OCI-LY1 (cell line): ENCODE data around the gene MRPL14.

ENCODE experiments used
- H2AFZ ChIP-seq: fragments of 200-600 bp; sonication (generic), shearing (Covaris generic); 2 replicates; pipeline ENCODE4 v1.6.0; 2014; ENCODE audit warnings: antibody characterized with exemption, mild to moderate bottlenecking, low read length
- H3F3A ChIP-seq: fragments of 200-600 bp; sonication (generic), shearing (Covaris generic); 2 replicates; pipeline ENCODE4 v1.6.0; 2014; ENCODE audit warnings: mild to moderate bottlenecking, antibody characterized with exemption, low read length, moderate library complexity; ENCODE audit not compliant: insufficient read depth
- H3K27ac ChIP-seq: fragments of 200-600 bp; sonication (generic); 2 replicates; pipeline ENCODE4 v1.5.1; 2014; ENCODE audit warnings: low read length, mixed run types, mild to moderate bottlenecking, low read depth; ENCODE audit not compliant: poor library complexity, severe bottlenecking
- H3K27me3 ChIP-seq: fragments of 200-600 bp; sonication (generic); 2 replicates; pipeline ENCODE4 v1.6.0; 2014; ENCODE audit warnings: antibody characterized with exemption, mild to moderate bottlenecking, low read length, moderate library complexity; ENCODE audit not compliant: insufficient read depth
- H3K36me3 ChIP-seq: fragments of 200-600 bp; sonication (generic); 2 replicates; pipeline ENCODE4 v1.6.1; 2014; ENCODE audit warnings: mild to moderate bottlenecking, antibody characterized with exemption, low read length, moderate library complexity, mixed read lengths; ENCODE audit not compliant: insufficient read depth
- H3K4me1 ChIP-seq: fragments of 200-600 bp; sonication (generic); 2 replicates; pipeline ENCODE4 v1.5.1; 2014; ENCODE audit warnings: mild to moderate bottlenecking, low read length, moderate library complexity; ENCODE audit not compliant: insufficient read depth, severe bottlenecking
- H3K4me2 ChIP-seq: fragments of 200-600 bp; sonication (generic), shearing (Covaris generic); 2 replicates; pipeline ENCODE4 v1.6.1; 2014; ENCODE audit warnings: low read length
- H3K4me3 ChIP-seq: fragments of 200-600 bp; sonication (generic); 2 replicates; pipeline ENCODE4 v1.5.1; 2014; ENCODE audit warnings: low read length, low read depth, mild to moderate bottlenecking, mixed read lengths; ENCODE audit not compliant: poor library complexity, severe bottlenecking
- H3K79me2 ChIP-seq: fragments of 200-600 bp; shearing (Covaris generic); 2 replicates; pipeline ENCODE4 v1.6.1; 2016; ENCODE audit warnings: mixed run types, low read length, mixed read lengths; ENCODE audit not compliant: insufficient read depth
- H3K9ac ChIP-seq: fragments of 200-600 bp; sonication (generic), shearing (Covaris generic); 2 replicates; pipeline ENCODE4 v1.6.1; 2014; ENCODE audit warnings: mild to moderate bottlenecking, low read length, mixed read lengths
- H3K9me2 ChIP-seq: fragments of 200-600 bp; sonication (generic), shearing (Covaris generic); 2 replicates; pipeline ENCODE4 v1.6.1; 2014; ENCODE audit warnings: low read depth, mild to moderate bottlenecking, low read length, mixed read lengths
- H3K9me3 ChIP-seq: fragments of 200-600 bp; shearing (Covaris generic); 2 replicates; pipeline ENCODE4 v1.6.1; 2014; ENCODE audit warnings: low read length, mixed read lengths
- H4K20me1 ChIP-seq: fragments of 200-600 bp; sonication (generic), shearing (Covaris generic); 2 replicates; pipeline ENCODE4 v1.6.0; 2016; ENCODE audit warnings: mild to moderate bottlenecking, low read length; ENCODE audit not compliant: insufficient read depth
- CTCF ChIP-seq: fragments of 200-600 bp; sonication (generic), shearing (Covaris generic); IDR thresholded peaks from 2 replicates; pipeline ENCODE4 v1.5.1; 2017; ENCODE audit warnings: mild to moderate bottlenecking, antibody characterized with exemption, low read length, moderate library complexity, mixed read lengths
- EZH2 ChIP-seq: fragments of 200-600 bp; sonication (generic), shearing (Covaris generic); IDR thresholded peaks from 2 replicates; pipeline ENCODE4 v1.8.0; 2017; ENCODE audit warnings: borderline replicate concordance, mixed run types, mild to moderate bottlenecking, antibody characterized with exemption, low read length, moderate library complexity, mixed read lengths

Gene MRPL14

DNA sequence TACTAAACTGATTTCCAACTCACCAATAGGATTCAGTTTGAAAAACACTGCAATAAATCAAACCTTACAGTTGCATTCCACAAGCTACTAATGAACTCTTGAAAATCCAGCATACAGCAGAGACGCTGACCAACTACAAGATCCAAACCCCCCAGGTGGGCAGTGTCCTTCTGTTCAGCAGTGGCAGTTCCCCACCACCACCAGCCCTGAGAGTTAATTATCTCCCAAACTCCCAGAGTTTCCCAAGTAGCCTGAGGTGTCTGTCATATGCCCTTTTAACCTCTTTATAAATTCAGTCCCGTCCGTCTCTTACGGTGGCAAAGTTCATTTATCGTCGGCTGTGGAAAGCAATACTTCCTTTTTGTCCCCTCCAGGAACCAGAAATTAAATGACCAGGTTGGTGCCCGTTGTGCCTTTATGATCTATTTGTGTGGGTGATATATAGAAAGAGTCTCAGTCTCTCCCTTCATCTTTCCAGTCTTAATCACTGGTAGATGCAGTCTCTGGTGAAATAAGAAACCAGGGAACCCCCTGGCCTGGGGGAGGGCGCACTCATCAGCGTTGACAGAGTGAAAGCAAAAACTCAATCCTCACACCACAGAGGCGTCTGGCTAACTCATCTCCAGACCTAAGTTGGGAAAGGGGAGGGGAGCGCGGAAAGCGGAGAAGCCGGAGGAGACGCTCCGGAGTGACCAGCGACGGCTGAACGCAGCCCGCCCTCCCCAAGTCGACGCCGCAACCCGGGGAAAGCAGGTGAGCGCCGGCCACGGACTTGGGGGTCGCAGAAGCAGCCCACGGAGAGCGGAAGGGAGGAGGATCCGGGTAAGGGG lies 717 bp downstream of the MRPL14 start:
- no peak overlapping the region for H2AFZ ChIP-seq
- H4K20me1 ChIP-seq: no peaks in the 10 kb centered on the region
- peak overlapping the region; percentile 83 for H3K4me3 ChIP-seq
- H3K9me2 ChIP-seq: no peaks in the 10 kb centered on the region
- H3K27ac ChIP-seq: peak overlapping the region; percentile 47
- H3K79me2 ChIP-seq: peaks cover 56% of the 10 kb centered on the region
- H3K4me1 ChIP-seq: peaks cover 60% of the 10 kb centered on the region
- TF ChIP-seq CTCF: no peak
- TF ChIP-seq EZH2: no peak
- no peaks in the 10 kb centered on the region for H3F3A ChIP-seq
- no peaks in the 10 kb centered on the region; the same call in 1 of the 2 replicates for H3K36me3 ChIP-seq
- H3K27me3 ChIP-seq: no peaks in the 10 kb centered on the region
- peak overlapping the region; percentile 97 for H3K4me2 ChIP-seq
- peak overlapping the region; percentile 81 for H3K9ac ChIP-seq
- no peaks in the 10 kb centered on the region for H3K9me3 ChIP-seq

GRCh38 chr6:44123544-44123943 lies 3.7 kb downstream of the MRPL14 start:
- Histone ChIP-seq H3K4me2 (peak overlapping the region; percentile 44; the same call in 1 of the 2 replicates), H4K20me1 (no peaks in the 10 kb centered on the region), H3K4me1 (peaks cover 63% of the 10 kb centered on the region), H3F3A (no peaks in the 10 kb centered on the region), H3K9me2 (no peaks in the 10 kb centered on the region), H3K9me3 (no peaks in the 10 kb centered on the region), H3K27me3 (no peaks in the 10 kb centered on the region), H2AFZ (no peak overlapping the region), H3K36me3 (no peaks in the 10 kb centered on the region; the same call in 1 of the 2 replicates), H3K9ac (no peak overlapping the region; the same call in 1 of the 2 replicates), H3K79me2 (peaks cover 85% of the 10 kb centered on the region), H3K4me3 (peak overlapping the region; percentile 25), H3K27ac (no peak overlapping the region)
- TF ChIP-seq EZH2 (no peak), CTCF (no peak)

DNA sequence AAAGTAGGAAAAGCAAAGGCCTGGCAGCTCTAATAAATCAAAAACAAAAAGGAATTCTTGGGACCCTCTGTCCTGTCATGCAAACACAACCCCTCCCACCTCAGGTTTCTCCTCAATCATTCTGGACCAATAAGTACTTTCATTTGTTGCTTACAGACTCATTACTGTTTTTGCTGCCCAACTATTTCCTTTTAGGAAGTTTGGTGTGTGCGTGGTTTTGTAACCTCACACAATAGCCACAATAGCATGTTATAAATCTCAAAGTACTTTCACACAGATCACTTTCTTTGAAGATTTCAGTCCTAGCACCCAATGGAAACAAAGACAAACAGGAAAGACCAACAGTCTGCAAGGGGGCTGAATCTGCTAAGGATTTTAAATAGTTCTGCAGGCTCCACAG lies 4.5 kb downstream of the MRPL14 start:
- Histone ChIP-seq H3K27ac (no peak overlapping the region), H3K4me3 (peak overlapping the region; percentile 25), H3K4me1 (peaks cover 61% of the 10 kb centered on the region), H3K9me3 (no peaks in the 10 kb centered on the region), H3F3A (no peaks in the 10 kb centered on the region), H3K9me2 (no peaks in the 10 kb centered on the region), H3K79me2 (peaks cover 93% of the 10 kb centered on the region), H3K36me3 (no peaks in the 10 kb centered on the region; the same call in 1 of the 2 replicates), H3K9ac (no peak overlapping the region; the same call in 1 of the 2 replicates), H4K20me1 (no peaks in the 10 kb centered on the region), H3K4me2 (peak overlapping the region; percentile 44), H3K27me3 (no peaks in the 10 kb centered on the region), H2AFZ (no peak overlapping the region)
- TF ChIP-seq CTCF: no peak
- TF ChIP-seq EZH2: no peak
